Lower leg skin (tissue), 3 donors: ENCODE results near the gene DCXR.

ENCODE experiments used
- POLR2A ChIP-seq, 2 donors: fragments of 450-650 bp; IDR thresholded peaks; one replicate each; pipeline ENCODE4 v1.6.1; 2016 to 2017; ENCODE audit warnings: antibody characterized with exemption in 2 of 2, mild to moderate bottlenecking in 1 of 2, moderate library complexity in 1 of 2
- TF ChIP-seq, protein P1 (sequence below), 3 donors: fragments of 450-650 bp; IDR thresholded peaks; one replicate each; pipeline ENCODE4 v1.5.1; 2016; ENCODE audit warnings: antibody characterized with exemption in 3 of 3, mild to moderate bottlenecking in 3 of 3, moderate library complexity in 2 of 3

DNA sequence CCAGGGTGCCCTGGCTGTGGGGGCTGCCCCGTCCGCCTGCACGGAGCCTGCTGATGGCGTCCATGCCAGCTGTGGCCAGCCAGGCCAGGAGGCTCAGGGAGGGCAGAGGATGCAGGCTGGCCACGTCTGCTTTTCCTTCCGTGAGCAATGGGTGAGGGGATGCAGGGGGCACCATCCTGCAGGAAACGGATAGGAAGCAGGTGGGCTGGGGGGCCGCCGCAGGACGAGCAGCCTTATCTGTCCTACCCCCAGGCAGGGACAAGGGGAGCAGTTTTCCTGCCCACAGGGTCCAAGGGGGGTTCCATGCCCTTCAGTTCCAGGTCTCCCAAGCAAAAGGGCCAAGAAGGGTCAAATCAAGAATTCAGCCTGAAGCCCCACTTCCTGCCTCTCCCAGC lies 21.4 kb upstream of the DCXR start:
- TF ChIP-seq POLR2A (IDR thresholded peaks at IDR 0.05), result no peak
- TF ChIP-seq, protein P1, sequence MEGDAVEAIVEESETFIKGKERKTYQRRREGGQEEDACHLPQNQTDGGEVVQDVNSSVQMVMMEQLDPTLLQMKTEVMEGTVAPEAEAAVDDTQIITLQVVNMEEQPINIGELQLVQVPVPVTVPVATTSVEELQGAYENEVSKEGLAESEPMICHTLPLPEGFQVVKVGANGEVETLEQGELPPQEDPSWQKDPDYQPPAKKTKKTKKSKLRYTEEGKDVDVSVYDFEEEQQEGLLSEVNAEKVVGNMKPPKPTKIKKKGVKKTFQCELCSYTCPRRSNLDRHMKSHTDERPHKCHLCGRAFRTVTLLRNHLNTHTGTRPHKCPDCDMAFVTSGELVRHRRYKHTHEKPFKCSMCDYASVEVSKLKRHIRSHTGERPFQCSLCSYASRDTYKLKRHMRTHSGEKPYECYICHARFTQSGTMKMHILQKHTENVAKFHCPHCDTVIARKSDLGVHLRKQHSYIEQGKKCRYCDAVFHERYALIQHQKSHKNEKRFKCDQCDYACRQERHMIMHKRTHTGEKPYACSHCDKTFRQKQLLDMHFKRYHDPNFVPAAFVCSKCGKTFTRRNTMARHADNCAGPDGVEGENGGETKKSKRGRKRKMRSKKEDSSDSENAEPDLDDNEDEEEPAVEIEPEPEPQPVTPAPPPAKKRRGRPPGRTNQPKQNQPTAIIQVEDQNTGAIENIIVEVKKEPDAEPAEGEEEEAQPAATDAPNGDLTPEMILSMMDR (IDR thresholded peaks at IDR 0.05), result no peak
